ENCODE results near the gene EXT2.

Gene EXT2

GRCh38 chr11:44199816-44200215 is 104.3 kb downstream of the EXT2 start:
- in situ Hi-C loops (cut with MboI; ENCODE audit: low sequenced_read_pairs, unreplicated experiment) = no loop called here
- no peak for DNase-seq (ENCODE audit: low spot score)

GRCh38 chr11:44203270-44204043 is 108.0 kb downstream of the EXT2 start:
- no peak for TF ChIP-seq CTCF (IDR thresholded peaks at IDR 0.05; ENCODE audit: borderline replicate concordance, control extremely low read depth, extremely low read depth, insufficient read depth, missing control alignments)
- in situ Hi-C loops (cut with MboI; ENCODE audit: low sequenced_read_pairs, unreplicated experiment) = no loop called here
- DNase-seq (ENCODE audit: low spot score) = no peak

More at GRCh38 chr11:44199816-44200215, 104.3 kb downstream of the EXT2 start:
- TF ChIP-seq CTCF (IDR thresholded peaks at IDR 0.05; ENCODE audit: borderline replicate concordance, control extremely low read depth, extremely low read depth, insufficient read depth, missing control alignments) = no peak

- no peak for DNase-seq (ENCODE audit: low spot score)
- TF ChIP-seq CTCF (IDR thresholded peaks at IDR 0.05; ENCODE audit: borderline replicate concordance, control extremely low read depth, extremely low read depth, insufficient read depth, missing control alignments) = no peak
- in situ Hi-C loops (cut with MboI; ENCODE audit: low sequenced_read_pairs, unreplicated experiment) = no loop called here
Observed at GRCh38 chr11:44205352-44205751, 109.9 kb downstream of the EXT2 start.

GRCh38 chr11:44205836-44206235 is 110.4 kb downstream of the EXT2 start:
- in situ Hi-C loops (cut with MboI; ENCODE audit: low sequenced_read_pairs, unreplicated experiment) = no loop called here
- no peak for DNase-seq (ENCODE audit: low spot score)
- no peak for TF ChIP-seq CTCF (IDR thresholded peaks at IDR 0.05; ENCODE audit: borderline replicate concordance, control extremely low read depth, extremely low read depth, insufficient read depth, missing control alignments)

- no peak for TF ChIP-seq CTCF (IDR thresholded peaks at IDR 0.05; ENCODE audit: borderline replicate concordance, control extremely low read depth, extremely low read depth, insufficient read depth, missing control alignments)
Observed at GRCh38 chr11:44207292-44207691, 111.8 kb downstream of the EXT2 start.

GRCh38 chr11:44208976-44209603 is 113.6 kb downstream of the EXT2 start:
- in situ Hi-C loops (cut with MboI; ENCODE audit: low sequenced_read_pairs, unreplicated experiment) = no loop called here
- no peak for TF ChIP-seq CTCF (IDR thresholded peaks at IDR 0.05; ENCODE audit: borderline replicate concordance, control extremely low read depth, extremely low read depth, insufficient read depth, missing control alignments)
- no peak for DNase-seq (ENCODE audit: low spot score)

More at GRCh38 chr11:44207292-44207691, 111.8 kb downstream of the EXT2 start:
- in situ Hi-C loops (cut with MboI; ENCODE audit: low sequenced_read_pairs, unreplicated experiment) = no loop called here
- no peak for DNase-seq (ENCODE audit: low spot score)

All from GM13976 (cell line).